Fibroblast of upper back skin (primary cell): Measurements from ENCODE around the gene TNS3.
A peak's percentile ranks its signal among the peaks of the same experiment; 100 is the strongest.
"Not testable (repeated sequence)": the region's sequence is repeated elsewhere in the genome, so short reads cannot be mapped to it uniquely, and the experiment has no call there.

Experiments
- DNase-seq: peaks from one replicate; pipeline ENCODE4 v3.0.0-alpha.2; 2013

TNS3 gene

DNA sequence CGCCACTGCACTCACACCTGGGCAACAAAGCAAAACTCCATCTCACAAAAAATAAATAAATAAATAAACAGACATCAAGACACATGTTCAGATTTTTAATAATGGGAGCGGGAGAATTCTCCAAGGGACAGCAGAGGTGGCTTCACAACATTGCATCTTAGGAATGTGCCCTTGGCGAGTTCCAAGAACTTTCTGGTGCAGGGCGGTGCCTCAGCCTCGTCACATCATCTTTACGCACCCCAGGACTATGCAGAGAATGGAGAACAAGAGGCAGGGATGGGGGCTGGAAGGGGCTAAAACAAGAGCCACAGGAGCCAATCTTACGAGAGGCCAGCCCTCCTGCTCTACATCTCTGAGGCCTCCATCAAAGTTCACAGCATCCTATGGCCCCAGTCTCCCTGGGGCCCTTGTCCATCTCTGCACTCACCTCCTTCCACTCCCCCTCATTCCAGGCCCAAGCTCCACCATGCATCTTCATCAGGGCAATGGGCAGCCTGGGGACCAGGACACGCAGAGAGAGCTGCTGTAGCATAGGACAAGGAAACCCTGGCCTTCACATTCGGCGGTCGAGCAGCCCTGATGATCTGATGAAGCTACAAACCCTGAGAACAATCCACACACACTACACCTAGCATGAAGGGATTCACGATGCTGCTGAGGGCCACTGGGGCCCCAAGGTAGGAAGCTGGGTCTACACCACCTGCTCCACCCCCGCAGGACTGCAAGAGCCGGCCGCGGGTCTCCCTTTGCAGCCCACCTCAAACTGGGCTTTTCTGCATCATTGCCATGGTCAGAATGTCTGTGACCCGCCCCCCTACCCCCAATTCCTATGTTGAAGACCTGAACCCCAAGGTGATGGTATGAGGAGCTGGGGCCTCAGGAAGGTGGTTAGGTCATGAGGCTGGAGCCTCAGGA is 22.3 kb downstream of the TNS3 start:
- DNase-seq: no peak

DNA sequence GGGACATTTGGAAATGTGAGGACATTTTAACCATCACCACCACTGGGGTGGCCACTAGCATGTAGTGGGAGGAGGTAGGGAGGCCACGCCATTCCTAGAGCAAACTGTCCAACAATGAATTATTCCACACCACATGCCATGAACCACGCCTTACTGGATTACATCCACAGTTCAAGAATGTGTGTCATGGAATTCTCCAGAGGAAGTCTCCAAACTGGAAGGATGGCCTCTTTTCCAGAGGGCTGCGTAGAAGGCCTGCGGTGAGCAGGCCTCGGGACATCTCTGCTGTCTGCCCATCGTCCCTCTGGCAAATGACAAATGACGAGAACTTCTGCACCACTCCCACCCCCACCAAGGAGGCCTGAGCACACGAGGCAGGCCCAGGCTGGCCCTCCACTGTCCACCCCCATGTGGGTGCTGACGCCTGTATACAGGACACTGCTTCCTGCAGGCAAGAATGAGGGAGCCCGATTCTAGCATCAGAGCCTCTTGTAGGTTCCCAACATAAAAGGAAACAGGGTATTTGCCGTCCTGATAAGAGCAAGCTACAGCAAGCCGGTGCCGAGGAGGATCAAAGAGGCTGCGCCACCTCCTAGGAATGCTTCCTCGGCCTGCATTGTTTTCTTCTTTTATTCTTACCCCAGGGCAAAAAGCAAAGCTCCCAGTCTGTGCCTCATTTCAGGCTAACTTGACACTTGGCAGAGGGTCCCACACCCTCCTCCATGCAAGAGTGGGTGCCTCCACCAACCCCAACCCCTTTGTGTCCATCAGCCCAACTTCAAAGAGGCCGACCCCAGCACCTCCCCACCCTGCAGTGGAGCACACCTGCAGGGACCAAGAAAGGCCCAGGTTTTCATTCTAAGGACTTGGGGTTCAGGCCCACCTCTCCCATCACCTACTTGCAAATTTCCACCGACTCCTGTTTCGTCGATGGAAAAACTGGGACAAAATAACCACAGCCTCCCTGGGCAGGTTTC is 23.9 kb downstream of the TNS3 start:
- peak; percentile 74 for DNase-seq

GRCh38 chr7:47557317-47557693 is 24.6 kb downstream of the TNS3 start:
- no peak for DNase-seq

GRCh38 chr7:47556511-47557180 is 25.3 kb downstream of the TNS3 start:
- DNase-seq: no peak

DNA sequence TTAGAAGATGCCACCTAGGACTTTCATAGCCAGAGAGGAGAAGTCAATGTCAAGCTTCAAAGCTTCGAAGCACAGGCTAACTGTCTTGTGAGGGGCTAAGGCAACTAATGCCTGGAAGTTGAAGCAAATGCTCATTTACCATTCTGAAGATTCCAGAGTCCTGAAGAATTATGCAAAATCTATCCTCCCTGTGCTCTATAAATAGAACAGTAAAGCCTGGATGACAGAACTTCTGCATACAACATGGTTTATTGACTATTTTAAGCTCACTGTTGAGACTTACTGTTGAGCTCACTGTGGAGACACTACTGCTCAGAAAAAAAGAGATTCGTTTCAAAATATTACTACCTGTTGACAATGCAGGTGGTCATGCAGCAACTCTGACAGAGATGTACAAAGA is 28.6 kb downstream of the TNS3 start:
- DNase-seq: peak; percentile 51

DNA sequence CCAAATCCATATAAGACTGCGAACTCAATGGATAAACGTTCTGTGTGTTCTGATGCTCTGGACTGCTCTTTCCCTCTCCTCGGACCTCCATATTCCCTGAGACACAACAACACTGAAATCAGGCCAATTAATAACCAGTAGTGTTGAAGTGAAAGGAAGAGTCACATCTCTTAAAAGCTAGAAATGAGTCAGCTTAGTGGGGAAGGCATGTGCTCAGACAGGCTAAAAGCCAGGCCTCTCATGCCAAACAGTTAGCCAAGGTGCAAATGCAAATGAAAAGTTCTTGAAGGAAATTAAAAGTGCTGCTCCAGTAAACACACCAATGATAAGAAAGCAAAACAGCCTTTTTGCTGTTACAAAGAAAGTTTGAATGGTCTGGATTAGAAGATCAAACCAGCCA is 29.3 kb downstream of the TNS3 start:
- DNase-seq: peak; percentile 72

DNA sequence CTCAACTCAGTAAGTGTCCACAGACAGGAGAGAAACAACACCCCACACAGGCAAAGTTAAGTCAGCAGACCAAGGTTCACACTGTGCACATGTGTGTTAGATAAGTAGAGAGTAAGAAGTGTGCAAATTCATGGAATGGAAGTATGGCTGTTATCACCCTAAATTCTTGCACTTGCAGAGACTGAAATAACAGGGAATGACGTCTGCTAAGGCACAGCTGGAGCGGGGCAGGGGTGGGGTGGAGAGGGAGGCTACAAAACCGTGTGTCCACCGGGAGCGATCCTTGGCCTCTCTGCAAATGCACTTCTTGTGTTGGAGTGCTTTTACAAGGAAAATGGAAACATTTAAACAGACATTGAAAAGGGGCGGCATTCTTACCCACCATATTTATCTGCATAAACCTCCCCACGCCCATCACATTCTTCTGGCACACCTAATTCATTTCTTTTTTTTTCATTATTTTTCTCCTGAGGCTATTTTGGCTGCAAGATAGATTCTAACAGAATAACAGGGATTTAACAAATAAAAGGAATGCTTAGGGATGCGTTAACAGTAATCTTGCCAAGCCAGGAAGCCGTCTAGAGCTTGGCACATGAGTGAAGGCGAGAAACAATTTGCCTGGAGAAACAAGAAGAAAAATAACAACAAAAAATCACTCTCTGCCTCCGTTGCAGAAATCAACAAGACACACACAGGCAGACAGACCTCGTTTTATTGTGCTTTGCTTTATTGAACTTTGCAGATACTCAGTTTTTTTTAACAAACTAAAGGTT is 30.1 kb downstream of the TNS3 start:
- DNase-seq: no peak

DNA sequence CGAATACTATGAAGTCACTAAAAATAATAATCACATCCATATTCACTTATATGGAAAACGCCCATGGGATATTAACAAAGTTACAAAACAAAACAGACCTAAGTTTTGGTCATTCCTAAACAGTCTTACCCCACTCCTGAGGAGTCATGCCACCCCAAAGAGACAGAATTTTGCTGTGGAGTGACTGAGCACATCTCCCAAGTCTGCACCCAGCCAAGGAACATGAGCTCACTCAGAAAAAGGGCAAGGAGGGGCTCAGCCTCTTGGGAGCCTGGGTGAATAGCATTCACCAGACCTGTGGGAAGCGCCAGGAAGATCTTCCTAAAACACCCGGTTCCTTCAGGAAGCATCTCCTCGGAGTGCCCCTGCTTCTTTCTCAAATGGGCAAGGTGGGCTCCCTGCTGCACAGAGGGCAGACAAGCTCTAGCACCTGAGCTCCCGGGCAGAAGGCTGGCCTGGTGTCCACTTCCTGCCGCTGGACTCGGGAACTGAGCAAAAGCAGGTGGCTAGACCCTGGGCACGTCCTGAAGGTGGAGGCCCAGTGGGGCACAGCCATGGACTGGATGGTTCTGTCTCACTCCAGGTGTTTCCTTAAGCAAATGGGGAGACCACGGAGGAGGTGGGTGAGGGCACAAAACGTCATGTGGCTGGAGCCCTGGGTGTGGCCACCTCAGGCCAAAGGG is 31.0 kb downstream of the TNS3 start:
- no peak for DNase-seq

GRCh38 chr7:47549916-47550315 is 32.0 kb downstream of the TNS3 start:
- no peak for DNase-seq

GRCh38 chr7:47549397-47549796 is 32.5 kb downstream of the TNS3 start:
- no peak for DNase-seq

- DNase-seq: no peak
Observed at GRCh38 chr7:47548546-47548945, 33.4 kb downstream of the TNS3 start.

GRCh38 chr7:47546733-47547494 is 35.0 kb downstream of the TNS3 start:
- no peak for DNase-seq

GRCh38 chr7:47546171-47546570 is 35.7 kb downstream of the TNS3 start:
- no peak for DNase-seq

GRCh38 chr7:47544416-47544815 is 37.5 kb downstream of the TNS3 start:
- DNase-seq: no peak

- DNase-seq: no peak
Observed at GRCh38 chr7:47543714-47544113, 38.2 kb downstream of the TNS3 start.

- no peak for DNase-seq
Observed at GRCh38 chr7:47543056-47543455, 38.9 kb downstream of the TNS3 start.

- DNase-seq: no peak
Observed at GRCh38 chr7:47542051-47542450, 39.9 kb downstream of the TNS3 start.

DNA sequence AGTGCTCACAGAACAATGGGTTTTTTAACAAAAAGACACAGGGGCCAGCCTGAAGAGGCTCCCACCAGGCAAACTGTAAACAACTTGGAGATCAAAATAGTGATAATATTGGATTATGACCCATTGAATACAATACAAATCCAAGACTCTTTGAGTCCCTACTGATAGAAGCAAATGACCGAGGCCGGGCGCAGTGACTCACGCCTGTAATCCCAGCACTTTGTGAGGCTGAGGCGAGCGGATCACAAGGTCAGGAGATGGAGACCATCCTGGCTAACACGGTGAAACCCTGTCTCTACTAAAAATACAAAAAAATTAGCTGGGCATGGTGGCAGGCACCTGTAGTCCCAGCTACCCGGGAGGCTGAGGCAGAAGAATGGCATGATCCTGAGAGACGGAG is 40.4 kb downstream of the TNS3 start:
- not testable (repeated sequence) for DNase-seq

DNA sequence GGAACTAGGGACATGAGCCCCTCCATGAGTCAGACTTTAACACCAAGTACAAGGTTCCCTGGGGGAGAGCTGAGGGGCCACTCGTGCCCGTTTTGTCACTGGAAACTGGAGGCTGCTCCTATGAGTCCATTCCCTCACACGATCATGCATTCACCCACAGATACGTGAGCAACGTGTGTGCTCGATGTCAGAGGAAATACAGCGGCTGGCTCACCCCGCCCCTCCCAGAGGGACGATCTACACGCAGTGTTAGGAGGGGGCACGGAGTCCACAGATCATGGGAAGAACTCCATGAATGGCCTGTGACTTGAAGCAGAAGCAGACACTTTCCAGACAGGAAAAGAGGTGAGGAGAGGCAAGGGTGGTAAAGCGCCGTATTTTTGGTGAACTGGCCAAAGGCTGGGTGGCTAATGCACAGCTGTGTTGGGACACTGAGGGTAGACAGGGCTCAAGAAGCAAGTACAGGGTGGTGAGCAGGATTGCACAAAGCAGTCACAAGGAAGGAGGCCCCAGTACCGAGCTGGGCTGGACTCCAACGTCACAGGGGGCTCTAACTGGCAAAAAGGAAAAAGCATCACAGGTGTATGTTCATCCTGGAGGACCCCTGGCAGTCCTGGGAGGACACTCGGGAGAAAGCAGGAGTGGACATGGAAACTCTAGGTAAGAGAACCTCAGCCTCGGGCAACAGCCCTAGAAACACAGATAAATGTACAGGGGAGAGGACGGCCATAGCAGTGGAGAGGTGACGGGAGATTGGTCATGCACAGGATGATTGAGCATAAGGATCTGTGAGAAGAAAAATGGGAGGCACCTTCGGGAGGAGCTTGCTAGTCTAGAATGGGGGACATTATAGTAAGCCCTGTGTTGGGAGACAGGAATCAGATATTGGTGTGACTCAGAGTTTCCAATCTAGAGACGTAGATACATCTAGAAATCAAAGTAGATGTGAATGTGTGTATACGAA is 41.2 kb downstream of the TNS3 start:
- peak; percentile 57 for DNase-seq

GRCh38 chr7:47540053-47540386 is 41.9 kb downstream of the TNS3 start:
- no peak for DNase-seq
